HG03565 (cell line): Measurements from ENCODE around the gene PKNOX2.

ENCODE experiments used
- ATAC-seq: cut with Tn5 transposase; IDR thresholded peaks from one replicate; pipeline ENCODE4 v1.9.1; 2021; ENCODE audit warnings: mild to moderate bottlenecking, moderate library complexity; ENCODE audit not compliant: unreplicated experiment

Gene PKNOX2

GRCh38 chr11:125279676-125280418 lies 115.3 kb downstream of the PKNOX2 start:
- ATAC-seq = no peak

- ATAC-seq = no peak
Observed at GRCh38 chr11:125280646-125281045, 116.1 kb downstream of the PKNOX2 start.

- ATAC-seq = no peak
Observed at GRCh38 chr11:125281831-125282595, 117.5 kb downstream of the PKNOX2 start.

- ATAC-seq = no peak
Observed at GRCh38 chr11:125282596-125282914, 118.0 kb downstream of the PKNOX2 start.

GRCh38 chr11:125284245-125284850 lies 119.8 kb downstream of the PKNOX2 start:
- no peak for ATAC-seq

GRCh38 chr11:125285844-125286243 lies 121.3 kb downstream of the PKNOX2 start:
- no peak for ATAC-seq

- ATAC-seq = no peak
Observed at GRCh38 chr11:125286486-125286885, 121.9 kb downstream of the PKNOX2 start.

GRCh38 chr11:125287491-125288210 lies 123.1 kb downstream of the PKNOX2 start:
- ATAC-seq = no peak

GRCh38 chr11:125289419-125290098 lies 125.0 kb downstream of the PKNOX2 start:
- no peak for ATAC-seq

- no peak for ATAC-seq
Observed at GRCh38 chr11:125290263-125290662, 125.7 kb downstream of the PKNOX2 start.

- no peak for ATAC-seq
Observed at GRCh38 chr11:125292100-125292499, 127.5 kb downstream of the PKNOX2 start.

GRCh38 chr11:125293596-125293995 lies 129.0 kb downstream of the PKNOX2 start:
- no peak for ATAC-seq

GRCh38 chr11:125295931-125296330 lies 131.4 kb downstream of the PKNOX2 start:
- no peak for ATAC-seq

GRCh38 chr11:125297346-125297915 lies 132.9 kb downstream of the PKNOX2 start:
- ATAC-seq = no peak

- no peak for ATAC-seq
Observed at GRCh38 chr11:125299061-125299615, 134.6 kb downstream of the PKNOX2 start.

- no peak for ATAC-seq
Observed at GRCh38 chr11:125299821-125300220, 135.3 kb downstream of the PKNOX2 start.

- ATAC-seq = no peak
Observed at GRCh38 chr11:125300791-125301218, 136.3 kb downstream of the PKNOX2 start.

GRCh38 chr11:125301346-125301745 lies 136.8 kb downstream of the PKNOX2 start:
- ATAC-seq = no peak

- no peak for ATAC-seq
Observed at GRCh38 chr11:125303186-125303585, 138.6 kb downstream of the PKNOX2 start.

- no peak for ATAC-seq
Observed at GRCh38 chr11:125303694-125304093, 139.1 kb downstream of the PKNOX2 start.
